Measurements from ENCODE around the gene POLR3G. TPM values are rescaled to one million over a fixed set of nuclear protein-coding genes. Genes with fewer than 3 reads are reported as not detected.

POLR3G gene
- total and polyA plus RNA-seq, 8 donors: 0.53 to 1.3 (median 0.84) TPM

DNA sequence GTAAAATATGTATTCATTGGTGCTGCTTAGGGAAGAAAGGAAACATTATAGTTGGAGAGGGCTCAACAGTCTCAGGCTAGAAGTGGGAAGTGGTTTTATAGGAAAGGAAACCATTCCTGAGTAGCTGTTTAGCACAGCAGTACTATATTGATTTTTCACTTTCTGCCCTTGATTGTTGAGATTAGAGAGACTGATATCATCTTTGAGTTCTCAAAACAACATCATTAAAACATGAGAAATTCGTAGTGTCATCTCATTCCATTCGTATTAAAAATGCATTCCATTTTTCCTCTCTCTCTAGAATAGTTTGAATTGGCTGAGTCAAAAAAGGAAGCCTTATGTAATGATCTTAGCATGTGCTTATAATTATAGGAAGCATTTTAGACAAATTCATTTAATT lies 14.1 kb downstream of the POLR3G start:
- H3K36me3 ChIP-seq: no peaks in the 10 kb centered on the region
- ATAC-seq: no peak
- no peak overlapping the region for H3K4me3 ChIP-seq
- no peaks in the 10 kb centered on the region for H3K27me3 ChIP-seq
- H3K4me1 ChIP-seq: no peaks in the 10 kb centered on the region
- 31 to 40% methylated on average over 2 of the region's 2 CpGs for WGBS, 2 donors
- DNase-seq: no peak
- TF ChIP-seq, protein P1, sequence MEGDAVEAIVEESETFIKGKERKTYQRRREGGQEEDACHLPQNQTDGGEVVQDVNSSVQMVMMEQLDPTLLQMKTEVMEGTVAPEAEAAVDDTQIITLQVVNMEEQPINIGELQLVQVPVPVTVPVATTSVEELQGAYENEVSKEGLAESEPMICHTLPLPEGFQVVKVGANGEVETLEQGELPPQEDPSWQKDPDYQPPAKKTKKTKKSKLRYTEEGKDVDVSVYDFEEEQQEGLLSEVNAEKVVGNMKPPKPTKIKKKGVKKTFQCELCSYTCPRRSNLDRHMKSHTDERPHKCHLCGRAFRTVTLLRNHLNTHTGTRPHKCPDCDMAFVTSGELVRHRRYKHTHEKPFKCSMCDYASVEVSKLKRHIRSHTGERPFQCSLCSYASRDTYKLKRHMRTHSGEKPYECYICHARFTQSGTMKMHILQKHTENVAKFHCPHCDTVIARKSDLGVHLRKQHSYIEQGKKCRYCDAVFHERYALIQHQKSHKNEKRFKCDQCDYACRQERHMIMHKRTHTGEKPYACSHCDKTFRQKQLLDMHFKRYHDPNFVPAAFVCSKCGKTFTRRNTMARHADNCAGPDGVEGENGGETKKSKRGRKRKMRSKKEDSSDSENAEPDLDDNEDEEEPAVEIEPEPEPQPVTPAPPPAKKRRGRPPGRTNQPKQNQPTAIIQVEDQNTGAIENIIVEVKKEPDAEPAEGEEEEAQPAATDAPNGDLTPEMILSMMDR (IDR thresholded peaks at IDR 0.05): no peak
- FAIRE-seq: no peak
- no peaks in the 10 kb centered on the region for H3K9me3 ChIP-seq
- H3K27ac ChIP-seq: no peak overlapping the region
- intact Hi-C loops (cut with DNase I): no loop called here

DNA sequence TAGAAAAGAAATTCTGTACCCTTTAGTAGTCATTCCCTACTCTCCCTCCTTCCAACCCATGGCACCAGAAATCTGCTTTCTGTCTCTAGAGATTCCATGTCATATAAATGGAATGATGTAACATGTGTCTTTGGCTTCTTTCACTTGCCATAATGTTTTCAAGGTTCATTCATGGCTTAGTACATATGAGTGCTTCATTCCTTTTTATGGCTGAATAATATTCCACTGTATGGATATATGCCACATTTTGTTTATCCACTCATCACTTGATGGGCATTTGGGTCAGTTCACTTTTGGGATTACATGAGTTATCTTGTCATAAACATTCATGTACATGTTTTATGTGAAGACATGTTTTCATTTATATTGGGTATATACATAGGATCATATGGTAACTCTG lies 19.4 kb downstream of the POLR3G start:
- intact Hi-C loops (cut with DNase I): no loop called here

DNA sequence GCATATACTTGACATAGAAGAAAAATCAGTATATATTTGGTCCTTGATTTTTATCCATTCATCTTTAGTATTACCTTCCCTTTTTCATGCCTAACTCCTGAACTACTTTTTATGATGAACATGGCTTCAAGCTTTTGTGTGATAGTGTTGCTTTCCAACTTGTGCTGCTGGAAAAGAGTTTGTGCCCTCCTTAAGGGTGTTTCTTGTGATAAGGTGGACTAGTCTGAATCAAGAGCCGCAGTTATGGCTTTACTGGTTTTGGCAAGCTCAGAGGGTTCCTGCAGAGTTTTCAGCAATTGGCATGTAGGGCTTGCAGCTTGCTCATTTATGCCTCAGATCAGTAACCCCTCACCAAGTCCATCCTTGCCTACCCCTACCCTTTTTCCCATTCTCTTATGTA lies 20.5 kb downstream of the POLR3G start:
- Histone ChIP-seq H3K27ac (no peak overlapping the region), H3K36me3 (no peaks in the 10 kb centered on the region), H3K9me3 (no peaks in the 10 kb centered on the region), H3K4me3 (no peak overlapping the region), H3K27me3 (no peaks in the 10 kb centered on the region), H3K4me1 (no peaks in the 10 kb centered on the region)
- DNase-seq (no peak), FAIRE-seq (no peak), ATAC-seq (no peak)
- intact Hi-C loops (cut with DNase I): no loop called here
- TF ChIP-seq, protein P1 (IDR thresholded peaks at IDR 0.05): no peak
- 95 to 100% methylated on average over 1 of the region's 1 CpG for WGBS, 2 donors

More for the DNA sequence above, 19.4 kb downstream of the POLR3G start:
- no peaks in the 10 kb centered on the region for H3K9me3 ChIP-seq
- no peak for ATAC-seq
- H3K4me1 ChIP-seq: no peaks in the 10 kb centered on the region
- no peaks in the 10 kb centered on the region for H3K36me3 ChIP-seq
- DNase-seq: no peak
- FAIRE-seq: no peak
- TF ChIP-seq, protein P1 (IDR thresholded peaks at IDR 0.05): no peak
- no peaks in the 10 kb centered on the region for H3K27me3 ChIP-seq
- no peak overlapping the region for H3K4me3 ChIP-seq
- H3K27ac ChIP-seq: no peak overlapping the region

DNA sequence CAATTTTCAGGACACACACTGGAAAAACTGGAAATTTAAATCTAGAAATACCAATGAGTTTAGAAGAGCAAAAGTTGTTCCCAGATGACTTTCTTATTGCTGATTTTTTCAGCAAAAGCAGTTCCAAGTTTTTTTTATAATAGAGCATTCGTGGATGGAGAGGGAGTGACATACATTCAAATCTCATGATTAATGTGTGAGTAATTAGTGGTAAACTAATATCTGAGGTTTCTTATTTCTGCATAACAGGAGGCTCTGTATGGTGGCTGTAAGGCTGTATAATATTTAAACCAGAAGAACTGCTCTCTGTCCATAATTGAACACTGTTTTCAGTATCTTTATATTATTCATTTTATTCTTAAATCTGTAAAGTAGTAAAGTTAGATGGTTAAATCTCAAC lies 28.9 kb downstream of the POLR3G start:
- H3K4me3 ChIP-seq: no peak overlapping the region
- FAIRE-seq: no peak
- TF ChIP-seq, protein P1 (IDR thresholded peaks at IDR 0.05): no peak
- no peaks in the 10 kb centered on the region for H3K27me3 ChIP-seq
- 51 to 64% methylated on average over 1 of the region's 1 CpG for WGBS, 2 donors
- no peak for ATAC-seq
- no peaks in the 10 kb centered on the region for H3K9me3 ChIP-seq
- no peak for DNase-seq
- H3K4me1 ChIP-seq: no peaks in the 10 kb centered on the region
- intact Hi-C loops (cut with DNase I): no loop called here
- H3K36me3 ChIP-seq: no peaks in the 10 kb centered on the region
- H3K27ac ChIP-seq: no peak overlapping the region

DNA sequence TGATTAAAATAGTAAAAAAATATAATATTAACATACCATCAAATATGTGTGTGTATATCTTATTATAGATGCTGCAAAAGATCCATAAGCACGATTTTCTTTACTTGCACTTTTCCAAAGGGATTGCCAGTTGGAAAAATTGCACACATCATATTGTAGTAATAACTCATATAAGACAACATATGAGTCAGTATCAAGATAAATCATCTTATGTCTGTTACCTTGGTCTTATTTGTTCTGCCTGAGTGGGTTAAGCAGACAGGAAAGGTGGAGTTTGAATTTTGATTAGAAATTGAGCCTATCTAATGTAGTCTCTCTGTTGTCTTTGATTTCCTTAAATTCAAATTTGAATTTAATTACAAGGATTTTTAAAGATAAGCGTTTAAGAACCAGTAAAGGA lies 30.1 kb downstream of the POLR3G start:
- no peak for ATAC-seq
- Histone ChIP-seq H3K4me3 (no peak overlapping the region), H3K9me3 (no peaks in the 10 kb centered on the region), H3K27me3 (no peaks in the 10 kb centered on the region), H3K27ac (no peak overlapping the region), H3K4me1 (no peaks in the 10 kb centered on the region), H3K36me3 (no peaks in the 10 kb centered on the region)
- FAIRE-seq: no peak
- no peak for DNase-seq
- 74 to 83% methylated on average over 2 of the region's 2 CpGs for WGBS, 2 donors
- TF ChIP-seq, protein P1 (IDR thresholded peaks at IDR 0.05): no peak
- intact Hi-C loops (cut with DNase I): no loop called here
